Renal pelvis (tissue), 4 donors: Measurements from ENCODE around the gene DTD1. TPM values are rescaled to one million over a fixed set of nuclear protein-coding genes. Genes with fewer than 3 reads are reported as not detected.
"Not testable (repeated sequence)": the region's sequence is repeated elsewhere in the genome, so short reads cannot be mapped to it uniquely, and the experiment has no call there.

ENCODE experiments used
- DNase-seq: peaks from one replicate; pipeline ENCODE4 v3.0.0-alpha.2; 2013
- polyA plus RNA-seq, 3 donors: library from polyadenylated mRNA; unstranded; fragments of 120-200 nt; gene quantifications; one replicate each; pipeline ENCODE4 v1.2.1, GENCODE V29; 2013; ENCODE audit not compliant: insufficient read length in 3 of 3

The DTD1 gene
- polyA plus RNA-seq, 3 donors: 30.3 to 35.5 (median 34.9) TPM

DNA sequence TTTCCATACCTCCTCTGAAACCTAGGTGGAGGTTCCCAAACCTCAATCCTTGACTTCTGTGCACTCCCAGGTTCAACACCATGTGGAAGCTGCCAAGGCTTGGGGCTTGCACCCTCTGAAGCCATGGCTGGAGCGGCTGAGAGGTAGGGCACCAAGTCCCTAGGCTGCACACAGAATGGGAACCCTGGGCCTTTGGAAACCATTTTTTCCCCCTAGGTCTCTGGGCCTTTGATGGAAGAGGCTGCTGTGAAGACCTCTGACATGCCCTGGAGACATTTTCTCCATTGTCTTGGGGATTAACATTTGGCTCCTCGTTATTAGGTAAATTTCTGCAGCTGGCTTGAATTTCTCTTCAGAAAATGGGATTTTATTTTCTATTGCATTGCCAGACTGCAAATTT, 199.2 kb downstream of the DTD1 start:
- not testable (repeated sequence) for DNase-seq

DNA sequence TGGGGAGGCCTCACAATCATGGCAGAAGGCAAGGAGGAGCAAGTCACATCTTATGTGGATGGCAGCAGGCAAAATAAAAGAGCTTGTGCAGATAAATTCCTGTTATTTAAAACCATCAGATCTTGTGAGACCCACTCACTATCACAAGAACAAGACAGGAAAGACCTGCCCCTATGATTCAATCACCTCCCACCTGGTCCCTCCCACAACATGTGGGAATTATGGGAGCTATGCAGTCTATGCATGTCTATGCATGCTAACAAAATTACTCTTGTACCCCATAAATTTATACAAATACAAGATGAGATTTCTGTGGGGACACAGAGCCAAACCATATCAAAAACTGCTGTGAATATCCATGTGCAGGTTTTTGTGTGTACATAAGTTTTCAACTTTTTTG, 200.2 kb downstream of the DTD1 start:
- no peak for DNase-seq

DNA sequence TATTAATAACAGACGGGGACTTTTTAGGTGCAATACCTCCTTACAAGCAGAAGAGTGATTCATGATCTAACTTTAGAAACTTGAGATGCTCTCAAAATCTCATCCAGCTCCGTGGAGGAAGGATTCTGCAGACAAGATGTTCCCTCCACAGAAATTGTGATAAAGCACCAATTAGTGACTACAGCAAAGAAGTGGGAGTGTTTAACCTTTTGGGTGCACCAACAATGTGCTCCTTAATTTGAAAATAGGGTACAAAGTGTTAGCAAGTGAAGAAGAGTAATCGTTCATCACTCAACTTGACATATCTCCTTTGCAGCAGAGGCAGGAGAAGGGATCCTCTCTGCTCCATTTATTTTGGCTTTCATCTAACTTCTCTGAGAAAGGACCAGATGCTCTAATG, 202.9 kb downstream of the DTD1 start:
- DNase-seq: no peak

DNA sequence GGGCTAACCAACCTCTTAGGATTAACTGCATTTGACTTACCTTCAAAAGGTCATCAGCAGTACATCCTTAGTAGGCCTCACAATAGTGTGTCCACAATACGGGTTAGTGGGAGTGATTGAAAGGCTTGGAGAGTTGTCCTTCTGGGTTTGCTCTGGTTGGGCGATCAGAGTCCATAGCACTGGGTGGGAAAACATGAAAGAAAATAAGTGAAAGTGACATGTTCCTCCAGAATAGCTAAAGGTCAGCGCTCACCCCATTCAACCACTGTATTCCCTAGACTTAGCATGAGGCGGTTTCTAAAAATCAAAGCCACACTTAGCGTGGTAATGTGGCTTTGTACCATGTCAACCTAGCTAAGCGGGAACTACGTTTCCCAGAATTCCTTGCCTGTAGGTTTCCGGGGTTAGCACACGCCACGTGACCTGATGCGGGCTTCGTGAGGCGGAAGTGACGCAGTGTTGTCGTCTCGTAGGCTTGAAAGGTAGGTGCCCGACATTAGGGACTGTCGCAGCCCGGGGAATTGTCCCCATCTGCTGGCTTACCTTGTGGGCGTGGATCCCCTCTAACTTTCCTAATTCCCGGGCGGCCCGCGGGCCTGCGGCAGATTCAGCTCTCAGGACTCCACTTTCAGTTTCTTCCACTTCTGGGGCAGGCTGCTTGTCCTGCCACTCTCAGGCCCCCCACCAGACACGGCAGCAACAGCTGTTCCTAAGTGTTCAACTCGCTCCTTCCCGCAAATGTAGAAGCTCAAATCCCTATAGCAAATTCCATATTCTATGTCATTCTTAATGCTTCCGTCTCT, 206.0 kb downstream of the DTD1 start:
- peak; percentile 94 for DNase-seq

DNA sequence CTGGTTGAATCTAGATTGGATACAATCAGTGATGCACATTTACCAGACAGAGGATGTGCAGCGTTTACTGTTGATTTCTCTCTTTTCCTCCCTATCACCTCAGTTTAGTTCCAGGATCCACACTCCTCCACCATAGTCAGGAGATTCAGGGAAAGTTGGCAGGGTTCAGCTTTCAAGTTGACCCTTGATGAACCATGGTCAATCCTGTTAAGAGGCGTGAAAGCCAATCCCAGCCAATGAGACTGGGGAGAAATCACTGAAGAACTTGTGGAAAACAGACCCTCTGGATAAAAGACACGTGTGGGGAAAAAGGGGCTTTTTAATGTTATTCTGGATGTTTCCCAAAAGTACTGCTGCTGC, 206.6 kb downstream of the DTD1 start:
- no peak for DNase-seq

DNA sequence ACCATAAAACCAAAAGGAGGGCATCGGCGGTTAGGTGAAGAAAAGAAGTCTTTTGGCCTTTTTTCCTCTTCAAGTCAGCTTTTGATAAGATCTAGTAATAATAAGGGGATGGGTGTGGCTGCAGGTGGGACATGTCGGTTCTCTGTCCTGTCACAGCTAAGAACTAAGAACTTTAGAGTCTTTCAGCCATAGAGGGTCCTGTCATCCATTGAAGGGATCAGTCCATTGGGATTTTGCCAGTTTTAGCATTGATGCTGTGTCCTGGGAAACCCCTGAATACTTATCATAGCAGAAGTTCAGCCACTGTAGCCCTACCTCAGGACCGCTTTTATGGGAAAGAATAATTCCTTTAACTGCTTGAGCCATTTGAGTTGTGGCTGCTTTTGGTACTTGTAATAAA, 207.5 kb downstream of the DTD1 start:
- DNase-seq: no peak

DNA sequence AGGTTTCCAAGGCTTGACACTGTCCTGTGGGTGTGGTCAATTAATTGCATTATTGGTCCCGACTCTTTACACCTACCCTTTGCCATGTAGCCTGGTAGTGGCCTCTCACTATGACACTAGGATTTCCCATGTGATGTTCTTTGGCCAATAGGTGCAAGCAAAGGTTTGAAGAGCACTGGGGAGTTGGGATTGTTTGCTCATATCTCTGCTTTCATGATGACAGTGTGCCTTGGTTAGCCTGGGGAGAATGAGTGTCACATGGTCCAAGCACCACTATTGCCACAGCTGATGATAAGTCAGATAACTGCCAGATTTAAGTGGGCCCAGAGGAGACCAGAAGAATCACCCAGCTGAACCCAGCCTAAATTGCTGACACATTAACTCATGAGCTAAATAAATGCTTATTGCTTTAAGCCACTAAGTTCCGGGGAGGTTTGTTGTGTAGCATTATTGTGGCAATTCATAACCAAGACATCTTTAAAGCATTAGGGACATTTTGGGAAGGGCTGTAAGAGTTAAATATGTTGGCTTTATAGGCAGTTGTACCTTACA, 208.5 kb downstream of the DTD1 start:
- DNase-seq: no peak

DNA sequence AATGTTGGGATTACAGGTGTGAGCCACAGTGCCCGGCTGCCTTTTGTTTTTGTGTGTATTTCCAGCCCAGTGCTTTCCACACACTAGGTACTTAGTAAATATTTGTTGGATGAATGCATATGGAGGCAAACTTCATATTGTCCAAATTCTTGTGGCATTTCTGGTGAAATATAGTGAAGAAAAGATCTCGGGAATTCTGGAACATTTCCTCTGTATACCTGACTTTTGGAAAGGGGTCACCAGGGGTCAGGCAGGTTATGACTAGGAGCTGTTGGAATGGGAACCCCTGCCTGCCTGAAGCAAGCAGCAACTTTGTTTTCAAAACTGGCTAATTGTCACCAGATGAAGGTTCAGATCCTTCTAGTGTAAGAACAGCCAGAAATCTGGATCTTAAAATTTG, 213.7 kb downstream of the DTD1 start:
- DNase-seq: no peak

DNA sequence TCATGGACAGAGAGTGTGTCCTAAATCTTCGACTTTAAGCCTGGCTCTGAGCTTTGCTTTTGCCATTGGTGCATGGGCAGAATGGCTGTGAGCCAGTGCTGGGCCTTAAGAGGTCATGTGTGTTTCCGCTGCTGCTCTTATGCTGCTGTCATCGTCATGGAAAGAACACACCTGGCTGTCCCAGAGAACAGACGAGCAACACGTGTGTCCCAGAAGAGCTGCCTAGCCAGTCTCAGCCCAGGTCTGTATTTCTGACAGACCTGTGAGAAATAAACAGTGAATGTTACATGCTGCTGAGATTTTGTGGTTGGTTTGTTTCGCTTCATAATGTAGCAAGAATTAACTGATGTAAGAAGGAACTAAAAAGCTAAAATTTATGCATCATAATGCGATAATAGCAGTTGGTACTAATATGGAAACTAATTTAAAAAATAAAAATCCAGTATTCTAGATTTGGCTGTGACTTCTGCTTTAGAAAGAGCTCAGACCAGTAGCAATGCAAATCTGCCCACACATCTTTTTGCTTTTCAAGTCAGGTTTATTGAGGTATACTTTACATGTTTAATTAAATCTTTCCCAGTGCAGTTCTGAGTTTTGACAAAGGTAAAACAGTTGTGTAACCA, 214.3 kb downstream of the DTD1 start:
- no peak for DNase-seq

DNA sequence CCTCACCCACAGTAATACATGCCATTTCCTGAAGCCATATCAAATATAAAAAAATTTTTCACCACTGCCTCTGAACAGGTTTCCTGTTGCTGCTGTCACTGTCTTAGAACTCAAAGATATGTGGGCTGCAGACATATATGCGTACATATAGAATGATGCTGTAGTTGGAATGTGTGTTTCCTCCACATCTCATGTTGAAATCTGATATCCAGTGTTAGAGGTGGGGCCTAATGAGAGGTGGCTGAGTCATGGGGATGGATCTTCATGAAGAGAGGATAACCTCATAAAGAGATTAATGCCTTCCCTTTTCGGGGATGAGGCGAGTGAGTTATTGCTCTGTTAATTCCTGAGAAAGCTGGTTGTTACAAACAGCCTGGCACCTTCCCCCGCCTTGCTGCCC, 218.0 kb downstream of the DTD1 start:
- no peak for DNase-seq

DNA sequence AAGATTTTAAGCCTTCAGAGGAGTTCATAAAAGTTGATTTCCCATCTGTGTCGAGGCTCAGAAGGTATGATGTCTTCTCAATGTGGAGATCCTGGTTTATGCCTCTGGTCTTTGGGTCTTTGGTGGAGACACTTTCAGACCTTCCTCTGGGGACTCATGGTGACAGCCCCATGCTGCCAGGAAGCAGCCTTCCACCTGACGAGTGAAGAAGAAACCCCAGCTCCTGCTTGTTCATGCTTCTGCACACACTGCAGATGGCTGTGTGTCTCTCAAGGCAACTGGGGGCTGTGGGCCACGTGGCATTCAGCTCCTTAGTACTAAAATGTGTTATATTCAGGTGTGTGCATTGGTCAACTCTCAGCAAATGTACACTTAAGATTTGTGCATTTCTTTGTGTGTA, 220.9 kb downstream of the DTD1 start:
- no peak for DNase-seq

DNA sequence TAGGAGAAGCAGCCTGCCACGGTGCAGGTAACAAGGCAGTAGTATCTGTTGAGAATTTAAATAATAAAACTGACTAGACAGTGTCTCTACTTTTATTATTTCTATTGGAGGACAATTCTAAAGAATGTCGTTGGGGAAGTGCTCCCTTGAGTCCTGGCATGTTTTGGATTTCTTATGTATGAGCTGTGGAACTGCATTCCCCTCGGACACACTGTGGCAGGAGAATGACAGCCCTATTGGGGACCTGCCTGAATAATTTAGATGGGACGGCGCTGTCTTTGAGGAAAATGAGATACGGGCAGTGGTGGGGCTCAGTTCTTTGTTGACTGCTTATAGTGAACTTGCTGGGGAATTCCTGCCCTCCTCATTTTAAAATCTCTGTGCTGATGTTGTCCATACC, 223.3 kb downstream of the DTD1 start:
- DNase-seq: no peak

DNA sequence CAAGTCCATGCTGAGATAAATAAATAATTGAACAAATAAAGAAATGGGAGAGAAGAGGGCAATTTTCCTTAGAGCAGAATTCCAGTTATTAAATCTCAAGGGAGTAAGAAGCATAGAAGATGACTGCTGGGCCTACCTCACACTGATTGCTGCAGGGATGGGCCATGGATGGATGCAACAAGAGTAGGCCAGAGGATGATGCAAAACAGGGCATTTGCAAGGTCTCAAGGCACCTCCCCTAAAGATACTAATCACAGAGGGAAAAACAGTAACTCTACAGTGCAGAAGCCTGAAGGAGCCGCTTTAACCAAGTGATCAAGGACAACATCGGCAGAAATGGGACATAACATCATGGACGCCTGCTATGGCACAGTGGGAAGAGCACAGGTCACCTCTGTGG, 224.1 kb downstream of the DTD1 start:
- no peak for DNase-seq

DNA sequence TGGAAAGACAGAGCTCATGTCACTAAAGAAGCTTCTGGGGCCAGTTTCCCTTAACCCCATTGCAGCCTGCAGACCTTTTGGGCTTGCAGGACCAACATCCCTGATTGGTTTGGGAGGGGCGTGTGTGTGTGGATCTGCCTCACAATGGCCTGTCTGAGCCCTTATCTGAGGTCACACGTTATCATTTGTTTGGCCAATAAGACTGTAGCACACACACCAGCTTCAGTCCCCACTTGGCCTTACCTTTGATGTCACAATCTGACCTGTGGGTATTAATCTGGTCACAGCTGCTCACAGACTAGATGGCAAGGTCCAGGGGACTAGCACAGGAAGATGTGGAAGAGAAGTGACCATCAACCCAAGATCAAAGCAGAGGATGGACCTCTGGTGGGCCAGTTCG, 225.6 kb downstream of the DTD1 start, which contains the start of gene SCP2D1:
Gene SCP2D1, plus strand, starts transcription at position 301 of the 400 bp plus-strand sequence. Its CDS starts 33 bp downstream, at position 334.
- DNase-seq: no peak

DNA sequence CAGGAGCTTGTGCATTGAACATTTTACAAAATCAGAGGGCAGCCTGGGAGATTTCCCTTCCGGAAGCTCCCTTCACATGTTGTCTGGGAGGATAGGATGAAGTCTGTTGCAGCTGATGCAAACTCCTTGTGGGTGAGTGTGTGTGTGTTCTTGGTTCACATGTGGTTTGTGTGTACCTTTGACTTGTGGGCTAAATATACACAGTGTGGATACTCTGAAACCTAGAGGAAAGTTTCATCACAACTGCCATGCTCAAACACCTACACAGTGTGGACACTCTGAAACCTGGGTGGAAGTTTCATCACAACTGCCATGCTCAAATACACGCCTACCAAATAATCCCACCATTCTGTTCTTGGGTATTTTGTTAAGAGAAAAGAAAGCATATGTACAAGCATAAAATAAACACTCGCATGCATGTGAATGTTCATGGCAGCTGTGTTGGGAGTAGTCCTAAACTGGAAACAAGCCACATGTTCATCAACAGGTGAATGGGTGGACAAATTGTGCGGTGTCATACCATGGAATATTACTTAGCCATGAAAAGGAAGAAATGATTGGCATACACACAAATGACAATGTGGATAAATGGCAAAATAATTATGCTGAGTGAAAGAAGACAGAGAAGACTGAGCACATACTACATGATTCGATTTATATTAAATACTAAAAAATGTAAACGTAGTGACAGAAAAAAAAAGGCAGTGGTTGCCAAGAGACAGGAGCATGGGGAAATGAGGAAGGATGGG, 227.5 kb downstream of the DTD1 start:
- no peak for DNase-seq

Other genes starting within 250 kb of the DTD1 start
- gene DZANK1, start 121.0 kb upstream of the DTD1 start, polyA plus RNA-seq: 10 to 100 TPM in 2 of 3 donors, 1 to 10 TPM in 1; 5.8 to 11.5 (median 10.9) TPM
- gene POLR3F, start 120.7 kb upstream of the DTD1 start, polyA plus RNA-seq: 10 to 100 TPM; 15.0 to 19.5 (median 17.9) TPM
- gene RBBP9, start 90.8 kb upstream of the DTD1 start, polyA plus RNA-seq: 10 to 100 TPM; 27.7 to 30.4 (median 28.6) TPM
- 10 to 100 TPM; 64.8 to 69.9 (median 65.2) TPM for gene SEC23B, start 80.1 kb upstream of the DTD1 start, polyA plus RNA-seq
- gene SMIM26, start 20.6 kb upstream of the DTD1 start, polyA plus RNA-seq: 10 to 100 TPM; 74.8 to 88.8 (median 79.7) TPM
- not detected for gene SCP2D1, start 225.7 kb downstream of the DTD1 start, polyA plus RNA-seq